ENCODE measurements around the gene CYSRT1. TPM values are rescaled to one million over a fixed set of nuclear protein-coding genes. Genes with fewer than 3 reads are reported as not detected.
"Not testable (repeated sequence)": the region's sequence is repeated elsewhere in the genome, so short reads cannot be mapped to it uniquely, and the experiment has no call there.

CYSRT1 gene
- total RNA-seq, 1 donor from 2014 or later, result 3.3 TPM

DNA sequence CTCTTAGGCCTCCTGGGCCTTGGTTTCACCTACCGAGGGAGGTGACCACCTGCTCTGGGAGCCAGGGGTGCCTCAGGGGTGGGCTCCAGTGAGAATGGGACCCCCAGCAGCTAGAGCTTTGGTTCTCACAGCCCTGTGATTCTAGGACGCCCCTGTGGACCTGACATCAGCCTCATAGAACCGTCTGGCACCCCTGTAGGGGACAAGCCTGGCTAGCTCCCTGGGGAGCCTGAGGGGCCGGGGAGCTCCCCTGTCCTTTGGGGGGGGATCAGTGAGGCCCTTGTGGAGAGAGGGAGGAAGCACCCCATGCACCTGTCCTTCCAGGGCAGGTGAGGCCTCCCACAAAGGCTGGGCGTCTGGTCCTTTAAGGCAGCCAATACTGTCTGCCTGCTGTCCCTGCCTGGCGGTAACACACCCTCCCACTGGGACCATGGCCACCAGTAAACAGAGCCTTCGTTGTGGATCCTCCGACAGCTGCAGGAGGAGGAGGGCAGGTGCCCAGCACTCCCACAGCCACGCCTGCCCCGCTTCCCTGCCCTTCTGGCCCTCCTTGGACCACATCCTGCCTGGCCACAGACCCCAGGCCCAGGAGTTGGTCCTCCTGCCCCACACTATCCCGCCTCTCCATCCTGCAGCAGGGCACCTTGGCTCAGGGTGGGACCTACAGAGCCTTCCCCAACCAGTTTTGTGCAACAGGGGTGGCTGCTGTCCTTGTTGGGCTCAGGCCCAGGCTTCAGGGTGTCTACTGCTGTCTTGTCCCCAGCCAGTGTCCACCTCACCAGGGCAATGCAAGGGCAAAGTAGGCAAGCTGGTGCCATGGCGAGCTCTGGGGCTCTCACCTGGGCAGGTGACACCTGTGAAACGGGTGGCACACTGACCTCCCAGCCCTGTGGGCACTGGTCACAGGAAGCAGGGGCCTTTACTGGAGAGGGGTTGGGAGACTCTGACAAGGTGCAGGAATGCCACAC, 13.1 kb downstream of the CYSRT1 start:
- DNase-seq, result peak; percentile 84

DNA sequence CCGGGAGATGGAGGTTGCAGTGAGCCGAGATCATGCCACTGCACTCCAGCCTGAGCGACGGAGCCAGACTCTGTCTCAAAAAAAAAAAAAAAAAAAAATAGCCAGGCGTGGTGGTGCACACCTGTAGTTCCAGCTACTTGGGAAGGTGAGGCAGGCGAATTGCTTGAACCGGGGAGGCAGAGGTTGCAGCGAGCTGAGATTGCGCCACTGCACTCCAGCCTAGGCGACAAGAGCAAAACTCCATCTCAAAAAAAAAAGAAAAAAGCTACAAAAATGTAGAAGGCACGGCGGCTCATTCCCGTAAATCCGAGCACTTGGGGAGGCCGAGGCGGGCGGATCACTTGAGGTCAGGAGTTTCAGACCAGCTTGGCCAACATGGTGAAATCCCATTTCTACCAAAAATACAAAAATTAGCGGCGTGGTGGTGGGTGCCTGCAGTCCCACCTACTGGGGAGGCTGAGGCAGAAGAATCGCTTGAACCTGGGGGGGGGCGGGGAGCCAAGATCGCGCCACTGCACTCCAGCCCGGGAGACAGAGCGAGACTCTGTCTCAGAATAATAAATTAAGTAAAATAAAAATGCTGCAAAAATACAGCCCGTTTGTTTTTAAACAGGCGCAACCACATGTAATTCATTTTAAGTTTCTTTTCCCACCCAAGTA, 14.7 kb downstream of the CYSRT1 start:
- DNase-seq, result not testable (repeated sequence)

DNA sequence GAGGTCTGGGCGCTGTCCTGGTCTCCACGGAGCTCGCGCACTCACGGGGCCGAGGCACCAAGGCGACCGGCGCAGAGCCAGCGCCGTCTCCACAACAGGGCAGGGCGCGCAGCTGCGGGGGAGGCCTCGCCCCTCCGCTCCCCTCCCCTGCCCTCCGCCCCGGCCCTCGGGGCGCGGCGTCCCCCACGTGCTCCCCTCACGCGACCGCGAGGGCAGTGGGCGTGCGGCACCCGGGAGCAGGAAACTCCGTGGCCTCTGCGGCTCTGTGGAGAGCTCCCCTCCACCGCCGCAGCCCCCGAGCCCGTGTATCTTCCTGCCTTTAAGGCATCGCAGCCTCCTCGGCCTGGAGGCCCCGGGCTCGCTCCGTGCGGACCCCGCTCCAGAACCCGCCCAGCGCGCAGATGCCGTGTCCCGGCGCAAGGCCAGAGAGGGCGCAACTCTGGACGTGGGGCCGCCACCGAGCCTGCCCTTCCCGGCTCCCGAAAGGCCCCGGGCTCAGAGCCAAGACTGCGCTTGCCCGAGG, 15.4 kb downstream of the CYSRT1 start:
- peak; percentile 90 for DNase-seq

DNA sequence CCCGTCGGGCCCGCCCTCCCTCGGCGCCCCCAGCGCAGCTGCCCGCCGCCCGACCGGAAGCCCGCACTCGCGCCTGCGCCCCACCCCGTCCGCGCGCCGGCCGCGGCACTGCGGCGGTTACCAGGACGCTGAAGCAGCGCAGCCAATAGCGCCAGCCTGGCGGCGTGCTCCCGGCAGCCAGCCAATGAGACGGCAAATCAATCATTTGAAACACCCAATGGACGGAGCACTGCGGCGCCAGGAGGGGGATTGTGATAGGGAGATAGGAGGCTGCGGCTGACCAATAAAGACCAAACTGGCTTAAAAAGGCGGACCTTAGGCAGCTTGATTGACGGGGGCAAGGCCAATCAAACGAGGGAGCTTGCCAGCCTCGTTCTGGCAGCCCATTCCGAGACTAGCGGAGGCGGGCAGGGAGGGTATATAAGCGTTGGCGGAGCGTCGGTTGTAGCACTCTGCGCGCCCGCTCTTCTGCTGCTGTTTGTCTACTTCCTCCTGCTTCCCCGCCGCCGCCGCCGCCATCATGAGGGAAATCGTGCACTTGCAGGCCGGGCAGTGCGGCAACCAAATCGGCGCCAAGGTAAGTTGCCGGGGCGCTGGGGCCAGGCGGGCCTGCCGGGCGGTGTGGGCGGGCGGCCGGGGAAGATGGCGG, 16.0 kb downstream of the CYSRT1 start, which contains the start of gene TUBB4B:
Gene TUBB4B, plus strand, starts transcription at position 447 of the 649 bp plus-strand sequence. Its CDS starts 74 bp downstream, at position 521.
- DNase-seq, result peak; percentile 100

DNA sequence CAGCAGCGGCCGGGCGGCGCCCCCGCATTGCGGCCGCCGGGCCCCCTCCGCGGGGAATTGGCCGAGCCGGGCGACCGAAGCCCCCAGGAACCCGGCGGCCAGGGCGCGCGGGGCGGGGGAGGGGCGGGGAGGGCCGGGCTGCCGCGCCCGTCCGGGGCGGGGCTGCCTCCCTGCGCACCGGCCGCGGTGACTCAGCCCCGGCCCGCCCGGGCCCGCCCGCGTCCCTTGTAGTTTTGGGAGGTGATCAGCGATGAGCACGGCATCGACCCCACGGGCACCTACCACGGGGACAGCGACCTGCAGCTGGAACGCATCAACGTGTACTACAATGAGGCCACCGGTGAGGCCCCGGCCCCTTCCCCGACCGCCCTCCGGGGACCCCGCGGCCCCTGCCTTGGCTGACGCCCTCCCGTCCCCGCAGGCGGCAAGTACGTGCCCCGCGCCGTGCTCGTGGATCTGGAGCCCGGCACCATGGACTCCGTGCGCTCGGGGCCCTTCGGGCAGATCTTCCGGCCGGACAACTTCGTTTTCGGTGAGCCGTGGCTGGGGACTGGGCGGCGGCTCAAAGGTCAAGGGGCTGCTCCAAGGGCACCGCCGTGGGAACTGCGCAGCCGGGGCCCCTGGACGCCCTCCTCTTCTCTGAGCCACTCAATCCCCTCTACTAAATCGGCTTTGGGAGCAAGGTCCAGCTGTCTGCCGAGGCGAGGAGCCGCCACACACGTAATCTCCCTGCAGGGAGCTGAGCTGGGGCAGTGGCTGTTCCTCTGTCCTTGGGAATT, 16.7 kb downstream of the CYSRT1 start:
- DNase-seq, result peak; percentile 54

DNA sequence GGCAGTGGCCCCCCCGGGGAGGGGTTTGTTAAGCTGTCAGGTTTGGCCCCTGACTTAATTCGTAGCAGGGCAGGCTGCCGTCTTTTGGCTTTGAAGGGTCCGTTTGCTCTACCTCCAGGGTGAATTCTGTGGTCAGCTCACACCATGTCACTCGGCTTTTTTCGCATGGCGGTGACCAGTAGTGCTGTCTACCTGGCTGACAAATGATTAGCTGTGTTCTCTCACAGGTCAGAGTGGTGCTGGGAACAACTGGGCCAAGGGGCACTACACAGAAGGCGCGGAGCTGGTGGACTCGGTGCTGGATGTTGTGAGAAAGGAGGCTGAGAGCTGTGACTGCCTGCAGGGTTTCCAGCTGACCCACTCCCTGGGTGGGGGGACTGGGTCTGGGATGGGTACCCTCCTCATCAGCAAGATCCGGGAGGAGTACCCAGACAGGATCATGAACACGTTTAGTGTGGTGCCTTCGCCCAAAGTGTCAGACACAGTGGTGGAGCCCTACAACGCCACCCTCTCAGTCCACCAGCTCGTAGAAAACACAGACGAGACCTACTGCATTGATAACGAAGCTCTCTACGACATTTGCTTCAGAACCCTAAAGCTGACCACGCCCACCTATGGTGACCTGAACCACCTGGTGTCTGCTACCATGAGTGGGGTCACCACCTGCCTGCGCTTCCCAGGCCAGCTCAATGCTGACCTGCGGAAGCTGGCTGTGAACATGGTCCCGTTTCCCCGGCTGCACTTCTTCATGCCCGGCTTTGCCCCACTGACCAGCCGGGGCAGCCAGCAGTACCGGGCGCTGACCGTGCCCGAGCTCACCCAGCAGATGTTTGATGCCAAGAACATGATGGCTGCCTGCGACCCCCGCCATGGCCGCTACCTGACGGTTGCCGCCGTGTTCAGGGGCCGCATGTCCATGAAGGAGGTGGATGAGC, 17.6 kb downstream of the CYSRT1 start:
- no peak for DNase-seq

DNA sequence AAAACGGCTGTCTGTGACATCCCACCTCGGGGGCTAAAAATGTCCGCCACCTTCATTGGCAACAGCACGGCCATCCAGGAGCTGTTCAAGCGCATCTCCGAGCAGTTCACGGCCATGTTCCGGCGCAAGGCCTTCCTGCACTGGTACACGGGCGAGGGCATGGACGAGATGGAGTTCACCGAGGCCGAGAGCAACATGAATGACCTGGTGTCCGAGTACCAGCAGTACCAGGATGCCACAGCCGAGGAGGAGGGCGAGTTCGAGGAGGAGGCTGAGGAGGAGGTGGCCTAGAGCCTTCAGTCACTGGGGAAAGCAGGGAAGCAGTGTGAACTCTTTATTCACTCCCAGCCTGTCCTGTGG, 18.3 kb downstream of the CYSRT1 start:
- not testable (repeated sequence) for DNase-seq

DNA sequence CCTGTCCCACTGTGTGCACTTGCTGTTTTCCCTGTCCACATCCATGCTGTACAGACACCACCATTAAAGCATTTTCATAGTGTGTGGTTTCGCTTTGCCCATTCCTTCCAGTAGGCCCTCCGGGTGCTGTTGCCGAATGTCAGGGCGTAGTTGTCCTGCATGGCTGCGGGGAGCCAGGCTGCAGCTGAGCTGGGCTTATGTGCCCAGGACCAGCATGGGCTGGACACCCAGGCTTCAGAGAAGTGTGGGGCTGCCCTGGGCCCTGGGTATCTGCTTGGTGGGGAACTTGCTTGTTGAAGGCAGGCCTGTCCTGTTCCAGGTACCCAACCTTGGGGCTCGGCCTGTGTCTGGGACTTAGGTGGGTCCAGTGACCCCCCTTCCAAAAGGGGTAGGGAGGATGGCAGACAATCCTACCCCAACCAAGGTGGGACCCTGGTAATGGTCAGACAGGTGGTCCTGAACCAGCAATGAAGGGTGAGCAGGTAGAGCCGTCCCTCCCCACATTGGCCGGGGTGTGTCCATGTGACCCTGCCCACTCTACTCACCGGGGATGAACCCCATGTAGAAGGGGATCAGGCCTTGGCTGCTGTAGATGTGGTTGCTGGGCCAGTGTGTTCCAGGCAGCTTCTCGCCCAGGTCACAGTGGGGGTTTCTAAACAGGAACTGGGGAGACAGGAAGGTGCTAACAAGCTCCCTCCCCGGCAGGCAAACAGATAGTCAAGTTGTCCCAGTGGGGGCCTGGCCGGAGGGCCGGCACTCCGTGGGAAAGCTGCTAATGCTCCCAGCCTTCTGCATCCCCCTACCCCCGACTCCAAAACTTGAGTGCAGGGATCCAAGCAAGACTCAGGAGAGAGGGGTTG, 18.9 kb downstream of the CYSRT1 start:
- no peak for DNase-seq

DNA sequence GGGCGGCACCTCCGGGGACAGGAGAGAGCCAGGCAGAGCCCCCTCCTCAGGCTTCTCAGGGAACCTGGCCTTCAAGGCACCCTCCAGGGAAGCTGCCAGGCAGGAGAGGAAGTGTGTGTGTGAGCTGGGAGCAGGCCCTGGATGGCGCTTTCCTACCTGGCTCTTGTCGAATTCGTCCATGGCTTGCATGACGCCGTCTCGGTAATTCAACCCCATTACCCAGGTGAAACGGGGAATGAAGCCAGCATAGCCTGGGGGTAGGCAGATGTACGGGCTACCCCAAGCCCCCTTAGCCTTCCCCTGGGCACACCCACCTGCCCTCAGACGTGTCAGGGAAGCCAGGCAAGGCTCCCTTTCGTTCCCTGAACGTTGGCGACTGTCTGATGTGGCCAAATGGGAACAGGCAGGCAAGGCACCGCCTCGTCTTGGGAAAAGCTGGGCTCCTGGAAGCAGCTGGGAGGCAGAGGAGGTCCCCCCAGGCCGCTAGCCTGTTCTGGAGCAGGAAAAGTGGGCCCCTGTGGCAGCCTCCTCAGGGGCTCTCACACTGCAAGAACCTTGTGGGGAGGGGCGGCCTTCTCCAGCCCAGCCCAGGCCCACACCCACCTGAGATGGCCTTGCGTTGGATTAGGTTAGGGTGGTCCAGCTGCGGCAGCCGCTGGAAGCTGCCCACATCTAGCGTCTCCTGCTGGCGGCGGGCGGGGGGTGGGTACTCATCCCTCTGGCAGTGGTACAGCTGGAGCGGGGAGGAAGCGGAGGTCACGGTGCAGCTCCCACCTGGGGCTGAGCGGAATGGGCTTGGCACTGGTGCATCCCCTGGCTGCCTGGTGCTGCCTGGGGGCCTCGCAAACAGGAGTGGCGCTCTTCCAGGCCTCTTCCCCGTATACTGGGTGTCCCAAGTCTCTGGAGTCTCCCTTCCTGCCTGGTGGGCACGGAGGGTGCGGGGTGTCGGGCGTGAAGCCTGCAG, 19.8 kb downstream of the CYSRT1 start:
- no peak for DNase-seq

DNA sequence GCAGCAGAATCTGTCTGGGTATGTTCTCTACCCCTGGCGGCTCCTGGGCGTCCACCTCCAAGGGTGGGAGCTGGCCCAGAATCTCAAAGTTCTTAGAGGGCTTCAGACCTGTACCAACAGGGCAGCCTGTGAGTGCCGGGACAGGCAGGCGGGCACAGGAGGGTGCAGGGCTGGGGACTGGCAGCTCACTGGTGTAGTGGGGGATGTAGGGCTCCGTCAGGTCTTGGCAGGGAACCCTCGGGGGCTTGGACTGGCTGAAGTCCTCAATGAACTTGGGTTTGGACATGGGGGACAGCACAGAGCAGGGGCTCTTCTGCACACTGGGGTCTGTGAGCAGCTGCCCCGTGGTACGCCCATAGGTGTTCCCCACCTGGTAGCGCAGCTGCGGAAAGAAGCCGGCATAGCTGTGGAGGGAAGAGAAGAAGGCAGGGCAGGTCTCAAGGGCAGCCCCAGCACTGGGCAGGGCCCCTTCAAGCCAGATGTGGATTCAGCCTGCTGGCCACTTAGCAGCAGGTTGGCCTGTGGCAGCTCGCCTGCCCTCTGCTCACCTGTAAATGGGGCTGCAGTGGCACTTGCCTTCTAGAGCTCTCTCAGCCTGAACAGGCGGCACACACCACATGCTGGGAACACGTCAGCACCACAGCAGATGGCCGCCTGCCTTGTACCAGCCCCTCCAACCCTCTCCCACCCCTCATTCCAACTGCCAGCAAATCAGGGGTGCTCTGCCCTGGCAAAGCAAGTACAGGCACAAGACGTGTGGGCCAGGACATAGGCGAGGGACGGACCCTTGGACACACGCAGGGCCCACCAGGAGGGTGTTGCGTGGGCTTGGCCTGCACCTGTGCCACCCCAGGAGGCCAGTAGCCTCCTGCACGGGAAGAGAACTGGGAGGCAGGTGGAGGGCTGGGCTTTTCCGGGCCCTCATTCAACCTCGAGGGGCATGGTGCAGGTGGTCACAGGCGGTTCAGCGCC, 20.8 kb downstream of the CYSRT1 start:
- DNase-seq, result no peak

DNA sequence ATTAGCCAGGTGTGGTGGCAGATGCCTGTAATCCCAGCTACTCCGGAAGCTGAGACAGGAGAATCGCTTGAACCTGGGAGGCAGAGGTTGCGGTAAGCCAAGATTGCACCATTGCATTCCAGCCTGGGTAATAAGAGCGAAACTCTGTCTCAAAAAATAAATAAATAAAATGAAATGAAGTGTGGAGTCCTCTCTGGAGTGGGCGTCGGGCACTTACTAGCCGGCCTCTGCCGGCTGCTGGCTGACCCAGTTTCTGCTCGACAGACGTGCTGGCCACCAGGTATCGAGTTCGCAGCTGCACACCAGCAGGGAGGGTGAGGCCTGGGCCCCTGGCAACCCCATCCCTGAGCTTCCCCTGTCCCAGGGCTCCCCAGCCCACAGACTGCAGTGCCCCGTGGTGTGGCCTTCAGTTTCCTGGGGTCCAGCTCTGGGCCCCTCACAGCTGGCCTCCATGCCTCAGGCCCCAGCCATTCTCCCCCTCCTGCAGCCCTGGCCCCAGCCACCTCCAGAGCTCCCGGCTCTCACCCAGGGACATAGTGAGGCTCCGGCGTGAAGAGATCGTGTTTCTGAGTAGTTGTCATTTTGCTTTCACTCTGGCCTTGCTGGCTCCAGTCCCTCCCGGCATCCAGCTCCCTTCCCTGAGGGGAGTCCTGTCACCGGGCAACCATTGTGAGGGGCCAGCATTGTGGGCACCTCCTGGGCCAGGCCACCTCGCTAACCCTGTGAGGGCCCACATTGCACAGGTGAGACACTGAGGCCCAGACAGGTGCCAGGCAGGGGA, 22.4 kb downstream of the CYSRT1 start:
- DNase-seq, result no peak

DNA sequence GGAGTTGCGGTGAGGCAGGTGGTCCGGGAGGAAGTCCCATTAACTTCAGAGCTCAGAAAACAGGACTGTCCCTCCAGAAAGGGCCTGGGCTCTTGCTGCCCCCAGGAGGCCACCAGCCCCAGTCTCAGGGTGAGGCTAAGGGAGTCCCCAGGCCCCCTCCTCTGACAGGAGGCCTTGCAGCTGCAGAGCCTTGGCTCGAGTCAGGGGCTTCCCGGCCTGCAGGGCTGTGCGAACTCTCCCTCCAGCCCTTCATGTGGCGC, 22.9 kb downstream of the CYSRT1 start:
- DNase-seq, result no peak

DNA sequence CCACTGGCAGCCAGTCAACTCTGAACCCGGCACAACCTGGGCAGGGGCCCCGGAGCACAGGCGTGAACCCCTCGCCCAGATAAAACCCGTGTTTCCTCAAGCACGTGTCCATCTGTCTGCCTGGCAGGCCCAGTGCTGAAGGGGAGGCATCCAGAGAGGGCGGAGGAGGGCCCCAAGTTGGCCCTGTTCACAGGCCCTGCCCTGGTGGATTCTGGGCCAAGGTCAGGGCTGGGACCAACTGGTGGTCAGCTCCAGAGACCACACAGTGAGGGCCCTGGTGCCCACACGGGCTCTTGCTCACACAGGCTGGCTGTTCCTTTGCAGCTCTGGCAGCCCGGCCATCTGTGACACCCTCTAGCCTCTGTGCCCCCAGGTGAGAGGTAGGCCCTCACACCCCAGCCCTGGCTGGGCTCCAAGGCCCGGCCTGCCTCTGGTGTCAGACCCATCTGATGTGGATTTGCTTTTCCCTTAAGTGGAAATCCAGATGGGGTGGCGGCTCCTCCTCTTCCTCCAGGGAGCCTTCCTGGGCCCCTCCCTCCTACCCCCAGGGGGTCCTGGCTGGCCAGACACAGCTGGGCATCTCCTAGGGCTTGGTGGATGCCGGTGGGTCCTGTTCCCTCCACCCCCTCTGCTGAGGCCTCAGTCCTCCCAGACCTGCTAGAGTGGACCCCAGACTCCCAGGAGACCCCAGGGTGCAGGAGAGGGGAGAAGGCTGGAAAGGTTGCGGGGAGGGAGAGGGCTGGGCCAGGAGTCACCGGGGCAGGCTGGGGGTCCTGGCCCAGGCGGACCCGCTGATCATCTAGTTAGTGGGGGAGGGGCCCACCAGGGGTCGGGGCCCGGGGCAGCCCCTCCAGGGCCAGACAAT, 25.6 kb downstream of the CYSRT1 start:
- no peak for DNase-seq

DNA sequence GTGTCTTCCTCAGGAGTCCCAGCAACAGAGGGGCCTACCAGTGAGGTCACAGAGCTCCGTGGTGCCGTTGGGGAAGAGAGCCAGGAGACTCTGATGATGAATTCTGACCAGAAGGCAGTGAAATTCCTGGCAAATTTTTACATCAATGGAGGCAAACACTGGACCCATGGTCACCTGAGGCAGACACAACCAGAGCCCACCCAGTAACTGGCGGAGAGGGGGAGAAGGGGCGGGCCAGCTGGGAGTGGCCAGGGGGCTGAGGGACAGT, 26.2 kb downstream of the CYSRT1 start, which contains the start of gene STPG3:
Gene STPG3, plus strand, starts transcription at position 93 of the 268 bp plus-strand sequence. Its CDS starts 1 bp downstream, at position 94.
- no peak for DNase-seq

DNA sequence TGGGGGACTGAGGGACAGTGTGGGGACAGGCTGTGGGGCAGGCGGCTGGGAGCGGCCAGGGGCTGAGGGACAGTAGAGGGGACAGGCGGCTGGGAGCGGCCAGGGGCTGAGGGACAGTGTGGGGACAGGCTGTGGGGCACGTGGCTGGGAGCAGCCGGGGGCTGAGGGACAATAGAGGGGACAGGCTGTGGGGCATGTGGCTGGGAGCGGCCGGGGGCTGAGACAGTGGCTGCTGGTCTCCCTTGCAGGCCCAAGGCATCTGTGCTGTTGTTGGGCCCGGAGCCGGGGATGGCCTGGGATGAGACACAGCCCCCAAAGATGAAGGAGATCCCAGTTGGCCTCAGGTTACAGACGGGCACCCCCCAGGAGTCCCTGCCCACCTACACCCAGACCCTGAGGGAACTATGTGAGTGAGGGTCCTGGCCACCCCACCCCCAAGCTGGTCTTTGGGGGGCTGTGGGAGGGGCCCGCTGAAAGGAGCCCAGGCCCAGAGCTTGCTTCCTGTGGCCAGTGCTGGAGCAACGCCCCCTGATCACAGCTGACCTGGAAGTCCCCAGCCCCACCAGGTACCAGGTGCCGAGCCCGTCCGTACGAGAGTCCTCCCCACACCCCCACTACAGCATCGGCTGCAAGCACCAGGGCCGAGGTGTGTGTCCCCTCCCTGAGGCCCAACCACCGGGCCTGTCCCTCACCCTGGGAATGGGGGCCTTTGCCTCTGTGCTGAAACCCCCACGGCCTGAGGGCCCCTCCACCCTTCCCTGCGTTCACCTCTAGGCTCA, 26.7 kb downstream of the CYSRT1 start:
- DNase-seq, result no peak
